GM18858 (cell line): ENCODE results near the gene DSTN.

Experiments
- ATAC-seq: cut with Tn5 transposase; IDR thresholded peaks from one replicate; pipeline ENCODE4 v1.9.1; 2021; ENCODE audit not compliant: unreplicated experiment

The DSTN gene

DNA sequence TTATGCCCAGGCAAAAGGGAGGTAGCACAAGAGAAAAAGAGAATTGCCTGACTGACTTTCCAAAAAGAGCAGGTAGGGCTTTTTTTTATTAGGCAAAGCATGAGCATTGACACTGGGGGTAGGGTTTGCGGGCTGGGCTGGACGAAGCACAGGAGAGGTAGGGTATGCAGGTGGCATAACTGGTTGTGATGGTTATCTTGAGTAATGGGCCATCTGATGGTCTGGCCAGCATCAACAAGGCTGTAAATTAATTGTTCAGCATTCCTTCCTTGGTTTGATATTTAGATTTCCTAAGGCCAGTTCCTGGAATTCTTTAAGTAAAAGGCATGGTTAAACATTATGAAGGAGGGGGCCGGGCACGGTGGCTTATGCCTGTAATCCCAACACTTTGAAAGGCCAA is 24.7 kb upstream of the DSTN start:
- ATAC-seq, result no peak

DNA sequence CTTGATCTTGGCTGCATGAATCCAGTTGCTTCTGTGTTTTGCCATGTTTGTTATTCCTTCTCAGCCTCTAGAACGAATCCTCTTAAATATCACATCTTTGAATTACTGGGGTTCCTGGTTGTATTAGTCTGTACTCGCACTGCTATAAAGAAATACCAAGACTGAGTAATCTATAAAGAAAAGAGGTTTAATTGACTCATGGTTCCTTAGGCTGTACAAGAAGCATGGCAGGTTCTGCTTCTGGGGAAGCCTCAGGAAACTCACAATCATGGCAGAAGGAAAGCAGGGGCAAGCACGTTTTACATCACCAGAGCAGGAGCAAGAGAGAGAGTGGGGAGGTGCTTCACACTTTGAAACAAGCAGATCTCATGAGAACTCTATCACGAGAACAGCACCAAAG is 20.7 kb upstream of the DSTN start:
- no peak for ATAC-seq

GRCh38 chr20:17555106-17555505 is 14.8 kb upstream of the DSTN start:
- no peak for ATAC-seq

DNA sequence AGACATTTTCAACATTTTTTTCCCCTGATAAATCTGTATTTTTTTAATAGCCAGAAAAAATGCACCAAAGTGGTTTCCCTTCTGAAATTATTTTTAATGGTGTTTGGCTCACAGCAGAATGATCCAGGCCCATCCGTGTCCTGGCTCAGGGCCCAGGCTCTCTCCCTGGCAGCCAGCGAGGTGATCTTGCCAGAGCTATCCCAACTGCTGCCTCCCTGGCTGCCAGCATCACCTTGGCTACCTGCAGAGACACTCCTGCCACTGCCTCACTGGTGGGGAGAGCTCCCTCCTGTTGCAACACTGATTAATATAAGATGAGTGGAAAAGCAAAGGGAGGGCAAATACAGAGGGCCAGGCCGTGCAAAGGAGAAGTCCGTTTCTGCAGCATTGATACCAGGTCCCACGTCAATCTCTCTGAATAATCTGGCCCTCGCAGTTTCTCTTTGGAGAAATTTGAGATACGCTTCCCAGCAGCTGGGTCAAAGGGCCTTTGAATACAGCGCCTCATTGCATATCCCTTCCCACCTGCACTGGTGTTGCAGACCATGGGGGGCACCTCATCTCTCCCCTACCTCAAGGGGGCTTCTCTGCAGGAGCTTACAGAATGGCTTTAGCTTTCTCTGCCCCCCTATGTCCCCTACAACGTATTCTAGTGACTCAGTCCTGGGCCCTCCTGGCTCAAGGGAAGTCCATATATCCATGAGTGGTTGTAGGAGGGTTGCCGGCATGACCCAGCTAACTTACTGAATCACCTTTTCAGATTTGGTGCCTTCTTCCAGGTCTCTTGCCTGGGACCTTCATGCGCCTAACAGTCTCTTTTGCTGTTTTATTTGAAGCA is 12.8 kb upstream of the DSTN start:
- ATAC-seq, result no peak

- ATAC-seq, result no peak
These were observed 12.2 kb upstream of the DSTN start for GRCh38 chr20:17557675-17558006.

GRCh38 chr20:17558154-17558940 is 11.5 kb upstream of the DSTN start:
- ATAC-seq, result no peak

DNA sequence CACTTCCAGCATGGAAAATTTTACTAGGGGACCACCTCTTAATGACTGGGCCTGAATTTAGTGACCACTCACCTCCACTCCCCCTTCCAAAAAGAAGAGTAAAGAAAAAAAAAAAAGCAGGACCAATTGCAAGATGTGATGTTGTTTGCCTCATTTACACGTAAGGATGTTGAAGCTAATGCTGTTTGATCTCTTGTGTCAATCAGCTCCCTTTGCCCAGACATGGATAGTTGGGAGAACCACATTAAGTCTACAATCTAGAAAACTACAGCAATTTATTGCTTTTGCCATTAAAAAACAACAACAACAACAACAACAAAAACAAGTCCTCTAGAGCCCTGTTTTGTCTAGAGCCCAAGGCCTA is 11.0 kb upstream of the DSTN start:
- ATAC-seq, result no peak

- ATAC-seq, result no peak
These were observed 10.5 kb upstream of the DSTN start for GRCh38 chr20:17559338-17559737.

DNA sequence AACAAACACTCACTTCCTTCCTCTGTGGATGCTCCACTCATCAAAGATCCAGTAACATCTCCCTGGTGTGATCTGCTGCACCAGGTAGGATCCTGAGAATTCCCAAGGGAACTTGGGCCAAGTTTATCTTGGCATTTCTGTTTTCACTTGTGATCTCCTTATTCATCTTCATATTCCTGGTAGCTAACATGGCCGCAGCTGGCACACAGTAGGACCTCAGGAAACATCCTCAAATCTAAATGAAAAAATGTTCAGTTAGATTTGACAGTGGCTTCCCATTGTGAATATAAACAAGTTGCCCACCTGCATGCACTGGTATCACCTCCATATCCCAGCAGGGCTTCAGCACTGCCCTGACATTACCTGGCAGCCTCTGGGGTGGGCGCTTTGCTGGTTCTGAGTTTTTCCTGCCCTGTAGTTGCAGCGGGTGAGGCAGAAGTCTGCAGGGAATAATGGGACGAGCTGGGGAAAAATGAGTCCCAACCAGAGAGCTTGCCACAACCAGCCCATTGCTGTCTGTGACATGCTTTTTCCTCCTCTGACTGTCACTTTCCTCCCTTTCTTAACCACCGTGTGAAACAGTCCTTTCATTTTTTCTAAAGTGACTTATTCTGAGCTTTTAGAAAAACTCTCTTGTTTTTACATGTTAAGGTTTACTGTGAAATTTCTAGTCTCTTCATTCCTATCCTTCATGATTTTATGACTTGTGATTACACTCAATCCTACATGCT is 9.4 kb upstream of the DSTN start:
- no peak for ATAC-seq

DNA sequence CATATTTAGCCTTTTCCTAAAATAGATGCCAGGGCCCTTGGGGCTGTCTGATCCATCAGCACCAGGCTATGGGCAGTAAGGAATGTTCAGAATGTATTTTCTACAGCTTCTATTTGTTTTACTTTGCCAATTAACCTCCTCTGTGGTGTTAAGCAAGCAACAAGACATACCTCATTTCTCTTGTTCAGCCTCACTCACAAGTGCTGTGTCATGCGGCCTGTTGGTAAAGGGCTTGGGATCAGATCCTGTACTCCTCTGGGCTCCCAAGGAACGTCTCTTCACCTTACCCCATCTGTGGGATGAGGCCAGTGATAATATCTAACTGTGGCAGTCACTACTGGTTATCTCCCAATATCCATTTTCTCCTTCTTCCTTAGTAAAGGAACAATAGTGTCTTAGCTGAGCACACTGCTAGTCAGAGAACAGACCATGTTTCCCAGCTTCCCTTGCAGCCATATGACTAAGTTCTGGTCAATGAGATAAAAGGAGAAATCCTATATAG is 7.0 kb upstream of the DSTN start:
- ATAC-seq, result no peak

GRCh38 chr20:17565169-17565845 is 4.6 kb upstream of the DSTN start:
- ATAC-seq, result no peak

DNA sequence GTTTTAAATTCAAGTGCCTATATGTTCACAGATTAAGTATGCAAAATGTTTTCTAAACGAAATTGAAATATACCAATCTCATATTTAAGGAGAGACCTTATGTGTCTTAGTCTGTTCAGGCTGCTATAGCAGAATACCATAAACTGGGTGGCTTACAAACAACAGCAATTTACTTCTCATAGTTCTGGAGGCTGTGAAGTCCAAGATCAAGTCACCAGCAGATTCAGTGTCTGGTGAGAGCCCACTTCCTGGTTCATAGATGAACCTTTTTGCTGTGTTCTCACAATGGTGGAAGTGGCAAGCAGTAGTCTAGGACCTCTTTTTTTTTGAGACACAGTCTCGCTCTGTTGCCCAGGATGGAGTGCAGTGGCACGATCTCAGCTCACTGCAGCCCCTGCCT is 3.5 kb upstream of the DSTN start:
- no peak for ATAC-seq

DNA sequence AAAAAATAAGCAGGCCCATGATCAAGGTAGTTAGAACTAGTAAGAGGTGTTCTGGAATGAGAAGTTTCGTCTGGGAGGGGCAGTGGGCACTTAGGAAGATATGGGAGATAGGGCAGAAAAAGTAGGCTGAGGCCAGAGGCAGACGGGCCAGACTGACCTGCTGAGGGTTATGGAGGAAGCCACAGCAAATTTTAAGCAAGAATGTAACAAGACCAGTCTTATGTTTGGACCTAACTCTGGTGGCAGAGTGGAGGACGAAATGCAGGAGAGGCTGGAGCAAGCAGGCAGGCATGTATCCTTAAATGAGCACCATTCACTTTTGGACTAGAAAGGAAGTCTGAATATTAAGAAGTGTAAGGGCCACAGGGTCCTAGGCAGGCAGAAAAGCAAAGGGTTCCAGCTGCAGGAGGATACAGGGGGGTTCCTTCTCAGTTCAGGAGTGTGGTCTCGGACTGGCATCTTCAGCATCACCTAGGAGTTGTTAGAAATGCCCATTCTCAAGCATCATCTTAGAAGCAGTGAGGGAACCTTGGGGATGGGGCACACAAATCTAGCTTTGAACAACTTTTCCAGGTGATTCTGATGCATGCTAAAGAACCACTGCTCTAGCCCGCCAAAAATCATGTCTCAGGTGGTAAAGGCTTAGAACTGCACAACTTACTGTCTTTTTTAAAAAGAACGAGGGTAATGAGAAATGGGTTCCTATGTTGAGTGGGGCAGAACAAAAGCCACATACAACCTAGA is 1.7 kb upstream of the DSTN start:
- ATAC-seq, result no peak

DNA sequence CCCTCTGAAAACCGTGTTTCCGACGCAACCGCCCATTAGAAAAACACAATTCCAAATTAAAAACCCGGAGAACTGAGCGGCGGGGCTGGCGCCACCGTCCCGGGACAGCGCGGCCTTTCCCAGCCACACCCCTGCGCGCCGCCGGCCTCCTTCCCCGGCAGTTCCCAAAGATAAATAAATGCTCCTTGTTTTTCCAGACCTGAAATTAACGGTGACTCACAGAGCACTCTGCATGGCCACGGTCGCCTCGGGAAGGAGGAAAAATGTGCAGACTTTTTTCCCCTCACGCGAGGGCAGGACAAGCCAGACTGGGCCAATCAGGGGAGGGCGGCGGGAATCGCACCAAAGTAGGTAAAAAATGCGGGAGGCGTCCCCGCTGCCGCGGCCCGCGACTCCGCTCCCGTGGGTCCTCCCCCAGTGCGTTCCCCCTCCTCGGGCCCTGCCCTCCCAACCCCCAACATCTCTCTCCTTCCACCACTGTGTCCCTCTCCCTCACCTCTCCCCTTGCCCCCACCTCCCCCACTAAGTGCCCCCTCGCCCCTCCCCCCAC is 828 bp upstream of the DSTN start:
- ATAC-seq, result no peak

- peak; percentile 20 for ATAC-seq
These were observed 675 bp downstream of the DSTN start for GRCh38 chr20:17570347-17571152.

DNA sequence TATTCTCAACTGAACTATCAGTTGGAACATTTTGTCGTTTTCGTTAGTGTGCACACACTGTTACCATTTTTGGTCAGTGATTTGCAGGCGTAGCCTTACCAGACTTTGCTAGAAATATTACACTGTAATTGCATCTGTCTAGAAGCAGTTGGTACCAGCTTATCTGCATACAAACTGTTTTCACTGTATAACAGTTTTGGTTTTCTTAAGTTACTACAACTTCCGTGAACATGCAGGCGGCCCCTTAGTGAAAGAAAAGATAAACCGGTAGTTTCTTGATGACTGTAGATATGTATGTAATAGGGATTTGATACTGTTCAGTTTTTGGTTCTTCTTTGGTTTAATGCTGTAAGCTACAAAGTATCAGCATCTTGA is 1.3 kb downstream of the DSTN start:
- no peak for ATAC-seq

GRCh38 chr20:17572034-17572638 is 2.3 kb downstream of the DSTN start:
- ATAC-seq, result no peak

DNA sequence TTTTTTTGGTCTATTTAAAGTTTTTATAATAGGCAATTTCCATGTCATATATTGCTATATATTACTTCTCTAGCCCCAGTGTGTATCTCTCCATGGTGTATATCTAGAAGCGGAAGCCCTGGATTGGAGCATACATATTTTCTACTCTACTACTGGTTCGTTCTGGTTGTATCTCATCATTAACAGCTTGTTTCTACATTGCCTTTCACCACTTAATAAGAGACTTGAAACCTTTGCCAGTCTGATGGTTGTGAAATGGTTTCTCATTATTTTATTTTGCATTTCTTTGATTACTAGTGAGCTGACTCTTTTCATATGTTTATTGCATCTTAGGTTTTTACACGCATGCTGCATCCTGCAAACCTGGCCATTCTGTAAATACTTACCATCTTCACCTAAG is 3.6 kb downstream of the DSTN start:
- ATAC-seq, result no peak

GRCh38 chr20:17576215-17576614 is 6.3 kb downstream of the DSTN start:
- no peak for ATAC-seq
